NCI-H345 (cell line): ENCODE measurements around the gene SALL1.

Source experiments
- DNase-seq: peaks from one replicate; lab custom pipeline; 2025; lab: John Stamatoyannopoulos, UW

SALL1 gene

DNA sequence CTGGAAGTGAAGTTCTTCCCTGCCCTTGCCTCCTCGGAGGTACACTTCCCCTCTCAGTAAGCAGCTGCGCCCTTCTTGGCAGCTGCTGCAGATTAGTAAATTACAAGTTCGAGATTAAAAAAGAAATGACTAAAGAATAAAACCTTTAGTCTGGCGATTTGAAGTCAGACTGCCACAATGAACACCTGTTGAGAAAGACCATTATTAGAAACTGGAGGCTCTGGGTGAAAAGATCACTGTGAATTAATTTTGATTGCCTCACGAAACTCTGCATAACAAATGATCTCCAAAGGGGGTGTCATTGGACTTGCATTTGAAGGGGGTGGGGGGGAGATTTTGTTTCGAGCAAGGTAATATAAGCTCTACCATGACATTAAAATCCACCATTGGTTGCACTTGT, 39.3 kb downstream of the SALL1 start:
- no peak for DNase-seq

DNA sequence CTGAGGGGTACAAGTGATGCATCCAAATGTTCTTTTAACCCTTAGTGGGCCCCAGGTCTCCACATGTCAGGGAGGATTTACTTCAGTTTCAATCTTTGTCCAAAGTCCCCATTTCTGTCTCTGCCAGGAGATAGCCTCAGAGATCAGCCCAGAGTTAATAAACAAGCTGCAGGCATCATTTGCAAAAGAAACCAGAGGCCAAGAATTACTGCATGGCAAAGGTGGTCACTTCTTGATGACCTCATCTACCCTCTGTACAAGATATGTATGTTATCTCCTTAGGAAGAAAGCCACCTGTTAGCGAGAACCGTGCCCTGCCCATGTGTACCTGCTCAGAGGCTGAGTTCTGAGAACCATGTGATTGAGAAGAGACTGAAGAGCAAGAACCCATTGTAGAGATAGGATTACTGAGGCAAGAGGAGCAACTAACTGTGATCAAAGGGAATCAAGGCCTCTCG, 40.3 kb downstream of the SALL1 start:
- no peak for DNase-seq

DNA sequence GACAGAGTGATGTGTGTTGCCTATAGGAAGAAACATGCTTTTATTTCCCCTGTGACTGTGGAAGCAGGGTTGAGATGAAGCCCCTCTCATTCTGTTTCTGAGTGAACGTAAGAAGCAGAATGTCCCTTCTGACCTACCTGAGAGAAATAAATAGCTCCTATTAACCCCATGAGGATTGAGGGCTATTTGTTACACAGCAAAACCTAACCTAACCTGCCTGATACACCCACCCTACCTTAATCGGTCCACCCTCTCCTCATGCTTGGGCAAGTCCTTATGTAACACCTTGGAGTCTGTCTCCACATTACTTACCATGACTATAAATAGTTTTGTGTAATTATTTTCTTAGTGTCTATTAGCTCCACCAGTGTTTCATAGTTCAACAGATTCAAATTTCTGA, 41.9 kb downstream of the SALL1 start:
- no peak for DNase-seq

DNA sequence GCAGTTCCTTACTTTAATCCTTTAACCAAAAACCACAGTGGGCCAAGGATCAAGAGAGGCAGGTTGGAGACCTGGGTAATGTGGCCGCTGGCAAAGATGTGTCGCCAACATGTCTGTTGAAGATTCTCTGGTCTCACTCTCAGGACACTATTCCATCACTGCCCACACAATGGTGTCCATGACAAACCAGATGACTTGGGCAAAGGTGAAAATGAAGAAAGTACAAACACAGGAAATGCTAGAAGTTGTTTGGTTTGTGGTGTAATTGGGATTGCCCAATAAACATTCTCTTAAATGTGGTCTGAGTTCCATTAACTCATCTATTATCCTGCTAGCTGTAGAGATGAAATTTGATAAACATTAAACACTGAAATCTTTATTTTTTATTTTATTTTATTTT, 43.3 kb downstream of the SALL1 start:
- no peak for DNase-seq

DNA sequence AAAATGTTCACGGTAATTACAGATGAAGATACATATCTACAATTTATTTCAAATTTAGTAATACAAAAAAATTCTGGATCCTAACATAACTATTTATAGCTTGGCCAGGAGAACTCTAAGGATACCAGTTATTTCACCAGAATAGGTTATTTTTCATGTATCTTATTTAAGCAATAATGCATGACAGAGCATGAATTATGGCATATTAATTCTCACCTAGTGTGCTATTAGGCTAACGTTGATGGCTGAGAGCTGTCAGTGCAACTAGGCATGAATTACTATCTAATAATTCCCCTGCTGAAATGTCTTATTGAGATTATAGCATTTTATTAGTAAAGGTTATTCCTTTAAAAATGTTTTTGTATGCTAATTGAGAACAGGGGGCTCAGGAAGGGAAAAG, 44.5 kb downstream of the SALL1 start:
- DNase-seq: no peak

DNA sequence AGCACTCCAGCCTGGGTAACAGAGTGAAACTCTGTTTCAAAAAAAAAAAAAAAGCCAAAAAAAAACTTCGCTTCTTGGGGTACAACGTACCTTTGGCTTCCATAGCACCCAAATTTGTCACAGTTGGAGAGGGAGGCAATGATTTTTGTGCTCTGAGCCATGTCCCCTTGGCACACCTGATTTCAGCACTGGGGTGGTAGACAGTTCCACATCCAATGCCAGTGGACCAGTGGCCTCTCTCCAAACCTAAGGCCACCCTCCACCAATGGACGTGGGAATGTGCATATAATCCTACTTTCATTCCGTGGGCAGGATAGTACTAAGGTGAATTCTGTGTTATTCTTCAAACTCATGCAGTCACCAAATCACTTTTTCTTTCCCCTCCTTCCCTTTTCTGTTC, 47.5 kb downstream of the SALL1 start:
- DNase-seq: no peak

DNA sequence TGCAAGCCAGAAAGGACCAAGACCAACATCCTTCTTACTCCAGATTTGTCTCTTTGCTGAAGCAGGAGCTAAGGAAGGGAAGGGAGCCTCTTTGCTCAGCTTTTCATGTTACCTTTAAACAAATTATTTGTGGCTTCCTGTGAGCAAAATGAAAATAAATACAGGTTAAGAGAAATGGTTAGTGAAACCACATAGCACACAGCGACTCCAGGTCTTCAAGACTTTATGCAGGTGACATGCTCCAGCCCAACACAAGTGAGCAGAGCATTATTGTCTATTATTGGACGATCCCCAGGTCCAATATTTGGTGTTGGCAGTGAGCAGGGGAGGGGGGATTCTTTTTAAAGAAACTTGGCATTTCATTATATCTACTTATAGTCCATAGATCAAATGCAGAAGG, 53.3 kb downstream of the SALL1 start:
- no peak for DNase-seq

DNA sequence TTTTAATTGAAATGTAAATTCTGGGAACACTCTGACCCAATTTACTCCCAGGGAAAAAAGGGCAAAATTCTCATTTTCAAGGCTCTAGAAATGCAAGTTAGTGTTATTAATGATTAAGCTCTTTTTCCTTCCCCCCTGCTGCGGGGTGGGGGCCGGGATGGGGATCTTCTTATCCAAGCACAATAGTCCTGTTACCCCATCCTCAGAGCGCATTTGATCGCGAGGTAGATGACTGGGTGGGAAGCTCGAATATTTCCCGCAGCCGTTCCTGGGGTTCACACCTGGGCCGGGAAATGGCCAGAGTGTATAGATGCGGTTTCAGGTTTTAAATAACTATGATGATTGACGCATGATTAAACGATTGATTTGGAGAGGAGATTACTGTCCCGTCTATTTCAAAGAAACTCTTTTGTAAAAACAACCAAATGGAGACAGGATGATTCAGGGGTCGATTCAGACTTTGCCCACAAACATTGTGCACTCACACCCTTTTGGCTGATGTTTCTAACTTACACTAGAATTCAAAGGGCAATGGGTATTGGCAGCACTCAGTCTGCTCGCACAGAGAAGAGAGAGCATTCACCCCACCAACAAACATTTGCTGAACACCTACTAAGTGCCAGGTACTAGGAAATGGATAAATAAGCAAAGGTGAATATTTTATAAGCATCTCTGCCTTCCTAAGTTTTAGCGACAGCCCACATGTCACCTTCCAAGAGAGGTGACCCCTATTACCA, 55.0 kb downstream of the SALL1 start:
- no peak for DNase-seq

DNA sequence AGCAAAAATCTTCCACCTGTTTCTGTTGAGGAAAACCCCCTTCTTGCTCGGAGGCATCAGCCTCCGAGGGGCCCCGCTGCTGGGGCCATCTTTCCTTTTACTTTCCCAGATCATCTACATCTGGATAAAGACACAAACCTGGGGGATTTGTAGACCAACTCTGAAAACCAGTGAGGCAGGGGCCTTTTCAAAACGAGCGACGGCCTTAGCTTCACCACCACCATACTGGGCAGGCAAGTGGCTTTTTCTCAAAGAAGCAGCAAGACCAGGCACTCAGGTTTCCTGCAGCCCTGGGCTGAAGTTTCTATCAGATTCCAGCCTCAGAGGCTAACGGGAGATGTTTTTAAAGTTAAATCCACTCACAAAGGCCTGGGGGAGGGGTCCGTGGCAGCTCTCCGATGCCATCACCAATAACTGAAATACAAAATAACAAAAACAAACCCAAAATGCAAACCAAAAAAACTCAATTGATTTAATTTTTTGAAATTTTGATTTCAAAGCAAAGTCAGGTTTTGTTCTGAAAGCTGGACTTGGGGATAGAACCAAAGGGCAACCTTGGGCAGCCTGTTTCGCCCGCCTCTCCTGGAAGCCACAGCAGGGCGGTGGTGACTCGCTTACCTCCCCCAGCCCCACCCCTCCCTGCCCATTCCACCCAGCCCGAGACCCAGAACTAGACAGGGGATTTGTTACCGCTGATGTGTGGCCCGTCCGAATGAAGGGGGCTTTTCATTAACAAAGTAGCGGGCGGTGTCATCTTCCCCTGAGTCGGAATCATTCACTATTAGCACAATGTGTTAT, 55.8 kb downstream of the SALL1 start:
- no peak for DNase-seq

DNA sequence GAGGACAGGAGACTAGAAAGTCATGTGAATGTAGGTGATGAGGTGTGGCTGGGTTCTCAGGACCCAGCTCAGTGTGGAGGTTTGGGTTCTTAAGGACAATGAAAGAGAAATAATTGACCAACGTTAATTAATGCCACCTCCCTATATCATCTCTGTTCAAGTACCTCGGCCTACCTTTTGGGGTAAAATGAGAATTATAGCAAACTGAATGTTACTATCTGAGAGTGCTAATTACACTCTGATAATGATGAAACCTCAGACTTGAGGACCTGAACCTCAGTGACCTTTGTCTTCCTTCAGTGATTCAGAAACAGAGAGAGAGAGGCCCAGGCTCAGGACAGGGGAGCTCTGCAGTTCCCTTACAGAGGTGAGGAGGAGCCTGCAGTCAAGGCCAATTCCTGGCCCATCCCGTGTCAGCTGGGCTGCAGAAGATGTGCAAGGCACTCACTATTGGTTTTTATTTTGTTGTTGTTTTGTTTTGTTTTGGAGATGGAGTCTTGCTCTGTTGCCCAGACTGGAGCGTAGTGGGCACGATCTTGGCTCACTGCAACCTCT, 57.3 kb downstream of the SALL1 start:
- no peak for DNase-seq
